GM10248 (cell line): ENCODE data around the gene C2orf49.
"Not testable (repeated sequence)": the region's sequence is repeated elsewhere in the genome, so short reads cannot be mapped to it uniquely, and the experiment has no call there.

Experiments used
- CTCF ChIA-PET: fragments of 300-600 bp; sonication (Branson Sonifier 250); formaldehyde crosslinking; extraction: SDS; loops from one replicate; lab custom pipeline; 2021; ENCODE audit warnings: antibody characterized with exemption; lab: Yijun Ruan, JAX
- POLR2A ChIA-PET: fragments of 350-650 bp; sonication (Branson Sonifier 250); formaldehyde crosslinking; extraction: SDS; loops from one replicate; lab custom pipeline; 2020; ENCODE audit warnings: antibody characterized with exemption; lab: Yijun Ruan, JAX
- DNase-seq: peaks from one replicate; pipeline ENCODE4 v3.0.0; 2012; ENCODE audit errors: extremely low spot score
- TF ChIP-seq, protein P1 (sequence below): IDR thresholded peaks from 2 replicates; pipeline ENCODE4 v1.5.1; 2012; ENCODE audit warnings: mild to moderate bottlenecking, low read depth; ENCODE audit errors: extremely low read depth, missing control alignments, control extremely low read depth

C2orf49 gene

DNA sequence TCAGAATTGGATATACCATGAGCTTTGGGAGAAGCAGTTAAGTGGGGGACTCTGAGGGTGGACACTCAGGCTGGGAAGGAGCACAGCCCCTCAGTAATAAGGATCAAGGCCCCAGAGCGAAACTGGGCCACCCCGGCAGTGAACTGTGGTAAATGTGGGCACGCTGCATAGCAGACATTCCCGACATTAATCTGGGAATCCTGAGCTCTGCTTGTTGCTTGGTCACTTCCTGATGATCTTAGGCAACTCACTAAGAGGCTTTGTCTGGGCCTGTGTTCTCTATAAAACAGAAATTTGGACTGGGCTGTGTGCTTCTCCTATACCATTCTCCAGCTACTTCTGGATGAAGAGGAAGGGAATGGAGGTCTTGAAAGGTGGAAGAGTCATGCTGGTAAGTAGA, 12.6 kb upstream of the C2orf49 start:
- ChIA-PET POLR2A (no interaction called here), CTCF (no interaction called here)
- DNase-seq, result no peak
- TF ChIP-seq, protein P1, sequence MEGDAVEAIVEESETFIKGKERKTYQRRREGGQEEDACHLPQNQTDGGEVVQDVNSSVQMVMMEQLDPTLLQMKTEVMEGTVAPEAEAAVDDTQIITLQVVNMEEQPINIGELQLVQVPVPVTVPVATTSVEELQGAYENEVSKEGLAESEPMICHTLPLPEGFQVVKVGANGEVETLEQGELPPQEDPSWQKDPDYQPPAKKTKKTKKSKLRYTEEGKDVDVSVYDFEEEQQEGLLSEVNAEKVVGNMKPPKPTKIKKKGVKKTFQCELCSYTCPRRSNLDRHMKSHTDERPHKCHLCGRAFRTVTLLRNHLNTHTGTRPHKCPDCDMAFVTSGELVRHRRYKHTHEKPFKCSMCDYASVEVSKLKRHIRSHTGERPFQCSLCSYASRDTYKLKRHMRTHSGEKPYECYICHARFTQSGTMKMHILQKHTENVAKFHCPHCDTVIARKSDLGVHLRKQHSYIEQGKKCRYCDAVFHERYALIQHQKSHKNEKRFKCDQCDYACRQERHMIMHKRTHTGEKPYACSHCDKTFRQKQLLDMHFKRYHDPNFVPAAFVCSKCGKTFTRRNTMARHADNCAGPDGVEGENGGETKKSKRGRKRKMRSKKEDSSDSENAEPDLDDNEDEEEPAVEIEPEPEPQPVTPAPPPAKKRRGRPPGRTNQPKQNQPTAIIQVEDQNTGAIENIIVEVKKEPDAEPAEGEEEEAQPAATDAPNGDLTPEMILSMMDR, result no peak

DNA sequence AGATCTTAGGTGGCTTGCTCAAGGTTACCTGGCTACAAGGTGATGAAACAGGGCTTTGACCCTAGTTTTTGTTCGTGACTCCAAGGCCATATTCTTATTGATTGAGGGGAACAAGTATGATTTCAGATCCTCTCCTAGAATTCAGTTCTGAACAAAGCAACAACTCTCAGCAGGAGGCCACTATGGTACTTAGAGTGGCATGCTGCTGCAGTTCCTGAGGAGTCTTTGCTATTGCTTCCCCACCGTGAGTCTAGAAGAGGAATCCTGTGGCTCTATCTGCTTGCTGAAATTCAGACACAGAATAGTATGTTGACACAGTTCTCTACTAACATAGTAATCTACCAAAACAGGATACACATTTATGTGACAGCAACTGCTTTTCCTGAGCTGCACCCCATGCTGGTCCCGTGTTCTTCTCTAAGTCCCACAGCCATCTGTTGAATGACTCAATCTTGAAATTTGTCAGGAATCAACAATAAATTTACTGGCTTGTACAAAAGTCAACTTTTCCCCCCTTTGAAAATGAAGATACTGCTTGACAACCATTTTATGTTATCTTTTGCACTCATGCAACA, 11.9 kb upstream of the C2orf49 start:
- ChIA-PET POLR2A (no interaction called here), CTCF (no interaction called here)
- no peak for DNase-seq
- TF ChIP-seq, protein P1, result no peak

DNA sequence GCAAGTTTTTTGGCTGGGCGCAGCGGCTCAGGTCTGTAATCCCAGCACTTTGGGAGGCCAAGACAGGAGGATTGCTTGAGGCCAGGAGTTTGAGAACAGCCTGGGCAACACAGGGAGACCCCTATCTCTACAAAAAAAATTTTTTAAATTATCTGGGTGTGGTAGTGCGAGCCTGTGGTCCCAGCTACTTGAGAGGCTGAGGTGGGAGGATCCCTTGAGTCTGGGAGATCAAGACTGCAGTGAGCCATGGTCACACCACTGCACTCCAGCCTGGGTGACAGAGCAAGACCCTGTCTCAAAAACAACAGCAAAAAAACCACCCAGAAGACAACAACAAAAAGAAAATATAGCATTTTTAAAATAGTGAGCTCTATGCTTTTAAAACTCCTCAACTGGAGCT, 10.1 kb upstream of the C2orf49 start:
- CTCF ChIA-PET, result interaction anchor here (1.6 to 2.2 kb wide), 2 partner anchors 12 to 39 kb away, joined by 4 to 8 read pairs; no protein-coding TSS in a partner anchor
- POLR2A ChIA-PET, result interaction anchor here (0.6 kb wide), 1 partner anchor 16 kb away, joined by 3 read pairs; no protein-coding TSS in a partner anchor

DNA sequence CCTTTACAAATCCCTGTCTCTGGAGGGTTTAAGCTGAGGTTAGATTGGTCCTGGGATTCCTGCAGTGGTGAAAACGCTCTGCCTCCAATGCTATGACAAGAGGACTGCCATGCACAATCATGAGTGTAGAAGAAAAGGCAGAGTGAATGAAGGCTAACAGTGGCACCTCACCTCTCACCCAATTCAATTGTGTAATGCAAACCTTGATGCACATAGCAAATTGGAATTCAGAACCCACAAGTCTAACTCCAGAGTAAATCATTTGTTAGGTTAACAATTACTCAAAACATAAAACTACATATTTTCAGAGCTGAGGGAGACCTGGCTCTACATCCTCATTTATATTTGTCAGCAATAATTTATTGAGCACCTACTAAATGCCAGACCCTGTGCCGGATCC, 9.7 kb upstream of the C2orf49 start:
- CTCF ChIA-PET, result interaction anchor here (1.3 to 2.2 kb wide), 3 partner anchors 9 to 39 kb away, joined by 4 to 8 read pairs (median 5); partner anchors contain the start of gene C2orf49

More for the DNA sequence above, 10.1 kb upstream of the C2orf49 start:
- DNase-seq, result not testable (repeated sequence)

DNA sequence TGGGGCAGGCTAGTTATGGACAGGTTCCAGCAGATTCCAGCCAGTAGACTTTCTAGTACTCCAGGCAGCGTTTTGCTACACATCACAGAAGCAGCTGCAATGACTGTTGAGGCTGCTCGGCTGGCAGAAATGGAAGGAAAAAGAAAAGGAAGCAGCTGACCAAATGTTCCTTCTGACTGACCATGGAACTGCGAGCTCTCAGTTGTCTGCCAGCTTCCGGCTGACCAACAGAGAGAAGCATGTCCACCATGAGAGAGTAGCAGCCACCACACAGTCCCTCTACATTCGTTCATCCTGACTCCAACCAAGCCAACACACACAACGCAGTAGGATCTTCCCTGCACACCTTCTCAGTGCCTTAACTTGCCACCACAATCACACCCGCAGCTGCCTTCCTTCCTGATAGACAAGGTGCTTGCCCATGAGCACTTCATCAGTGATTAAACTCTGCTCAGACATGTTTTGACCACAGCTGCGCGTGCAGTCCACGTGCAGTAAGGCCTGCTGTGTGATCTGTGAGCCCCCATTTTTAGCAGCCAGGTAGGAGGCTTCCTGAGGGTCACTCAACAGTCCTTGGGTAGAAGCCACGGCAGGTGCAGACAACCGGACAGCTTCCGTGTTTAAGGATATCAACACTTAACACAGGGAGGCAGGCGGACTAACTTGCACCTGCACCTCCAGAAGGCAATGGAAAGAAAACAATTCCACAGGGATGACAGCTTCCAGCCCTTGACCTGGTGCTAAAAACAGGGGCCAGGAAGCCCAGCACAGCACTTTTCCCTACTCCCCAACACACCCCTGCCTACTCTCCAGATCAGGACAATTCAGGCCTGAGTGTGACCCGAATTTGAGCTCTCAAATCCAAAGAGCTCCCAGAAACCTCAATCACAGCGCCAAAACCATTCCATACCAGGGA, 8.8 kb upstream of the C2orf49 start:
- no peak for DNase-seq
- ChIA-PET CTCF (interaction anchor here (0.7 to 2.2 kb wide), 6 partner anchors 8 to 40 kb away, joined by 3 to 8 read pairs (median 4); partner anchors contain the start of gene C2orf49), POLR2A (interaction anchor here (0.7 to 1.6 kb wide), 2 partner anchors 13 to 419 kb away, joined by 3 to 5 read pairs; no protein-coding TSS in a partner anchor)
- TF ChIP-seq, protein P1, result no peak

More for the DNA sequence above, 9.7 kb upstream of the C2orf49 start:
- TF ChIP-seq, protein P1, result no peak
- POLR2A ChIA-PET, result interaction anchor here (0.6 to 1.6 kb wide), 2 partner anchors 12 to 16 kb away, joined by 3 to 5 read pairs; no protein-coding TSS in a partner anchor
- no peak for DNase-seq

DNA sequence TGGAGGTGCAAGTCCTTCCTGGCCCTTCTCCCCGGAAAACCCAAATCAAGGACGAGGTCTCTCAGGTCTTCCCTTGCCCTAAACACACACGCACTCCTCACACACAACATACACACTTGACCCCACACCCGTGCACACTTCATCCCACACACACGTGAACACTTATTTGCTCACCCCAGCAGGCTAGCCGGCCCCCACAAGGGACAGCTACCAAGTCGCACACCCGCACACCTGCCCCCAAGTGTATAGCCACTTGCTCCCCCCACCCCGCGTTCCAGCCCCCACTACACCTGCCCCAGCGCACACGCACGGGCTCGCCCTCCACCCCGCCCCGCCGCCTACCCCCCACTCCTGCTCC, 8.2 kb upstream of the C2orf49 start:
- CTCF ChIA-PET, result interaction anchor here (1.0 to 2.2 kb wide), 4 partner anchors 8 to 18 kb away, joined by 3 to 8 read pairs (median 5); partner anchors contain the start of gene C2orf49
- POLR2A ChIA-PET, result interaction anchor here (1.6 kb wide), 1 partner anchor 14 kb away, joined by 5 read pairs; no protein-coding TSS in a partner anchor
- TF ChIP-seq, protein P1, result no peak
- DNase-seq, result no peak
